Loucy (cell line): ENCODE measurements around the gene PDIK1L.

Experiments used
- CTCF ChIP-seq: fragments of 200-600 bp; sonication (generic); conservative IDR thresholded peaks from 2 replicates; pipeline ENCODE4 v1.5.1; 2014; ENCODE audit warnings: mild to moderate bottlenecking, antibody characterized with exemption, low read length
- EZH2phosphoT487 ChIP-seq: fragments of 200-600 bp; IDR thresholded peaks from 2 replicates; pipeline ENCODE4 v1.6.1; 2018; ENCODE audit warnings: antibody characterized with exemption, mild to moderate bottlenecking, moderate library complexity, borderline replicate concordance

GRCh38 chr1:26070296-26070962 lies 41.2 kb upstream of the PDIK1L start:
- TF ChIP-seq CTCF (no peak), EZH2phosphoT487 (no peak)
